IPS-18a (cell line): ENCODE measurements around the gene NDUFS6.
"Not testable (repeated sequence)": the region's sequence is repeated elsewhere in the genome, so short reads cannot be mapped to it uniquely, and the experiment has no call there.

Experiments used
- H3K27ac ChIP-seq: one replicate; pipeline ENCODE4 v1.5.1; 2013; ENCODE audit warnings: low read length
- H3K27me3 ChIP-seq: one replicate; pipeline ENCODE4 v1.6.1; 2013; ENCODE audit warnings: mild to moderate bottlenecking, low read length; ENCODE audit not compliant: control insufficient read depth, insufficient read depth
- H3K36me3 ChIP-seq: one replicate; pipeline ENCODE4 v1.6.1; 2013; ENCODE audit warnings: low read depth, low read length; ENCODE audit not compliant: control insufficient read depth
- H3K4me1 ChIP-seq: one replicate; pipeline ENCODE4 v1.6.1; 2013; ENCODE audit warnings: low read depth, low read length; ENCODE audit not compliant: control insufficient read depth
- H3K4me3 ChIP-seq: one replicate; pipeline ENCODE4 v1.5.1; 2013; ENCODE audit warnings: low read length
- H3K9ac ChIP-seq: one replicate; pipeline ENCODE4 v1.6.1; 2013; ENCODE audit warnings: mild to moderate bottlenecking, low read length, moderate library complexity
- H3K9me3 ChIP-seq: one replicate; pipeline ENCODE4 v1.6.1; 2013; ENCODE audit warnings: low read depth, low read length; ENCODE audit not compliant: control insufficient read depth

NDUFS6 gene

GRCh38 chr5:1794901-1795290 is 6.3 kb upstream of the NDUFS6 start:
- peaks cover 8% of the 10 kb centered on the region for H3K4me1 ChIP-seq
- peaks cover 16% of the 10 kb centered on the region for H3K36me3 ChIP-seq
- no peaks in the 10 kb centered on the region for H3K9me3 ChIP-seq
- no peak overlapping the region for H3K27ac ChIP-seq
- no peak overlapping the region for H3K4me3 ChIP-seq
- no peaks in the 10 kb centered on the region for H3K27me3 ChIP-seq
- no peak overlapping the region for H3K9ac ChIP-seq

- peaks cover 3% of the 10 kb centered on the region for H3K4me1 ChIP-seq
- no peaks in the 10 kb centered on the region for H3K27me3 ChIP-seq
- no peak overlapping the region for H3K9ac ChIP-seq
- no peak overlapping the region for H3K4me3 ChIP-seq
- no peaks in the 10 kb centered on the region for H3K9me3 ChIP-seq
- H3K27ac ChIP-seq: no peak overlapping the region
- peaks cover 16% of the 10 kb centered on the region for H3K36me3 ChIP-seq
These were observed 5.7 kb upstream of the NDUFS6 start for GRCh38 chr5:1795506-1795905.

GRCh38 chr5:1795931-1796330 is 5.3 kb upstream of the NDUFS6 start:
- Histone ChIP-seq H3K27me3 (no peaks in the 10 kb centered on the region), H3K4me3 (no peak overlapping the region), H3K36me3 (peaks cover 16% of the 10 kb centered on the region), H3K9me3 (no peaks in the 10 kb centered on the region), H3K9ac (no peak overlapping the region), H3K27ac (no peak overlapping the region), H3K4me1 (peaks cover 3% of the 10 kb centered on the region)

- H3K4me3 ChIP-seq: no peak overlapping the region
- H3K27ac ChIP-seq: no peak overlapping the region
- no peaks in the 10 kb centered on the region for H3K27me3 ChIP-seq
- H3K9me3 ChIP-seq: no peaks in the 10 kb centered on the region
- H3K4me1 ChIP-seq: peaks cover 3% of the 10 kb centered on the region
- peaks cover 16% of the 10 kb centered on the region for H3K36me3 ChIP-seq
- no peak overlapping the region for H3K9ac ChIP-seq
These were observed 4.7 kb upstream of the NDUFS6 start for GRCh38 chr5:1796371-1797102.

DNA sequence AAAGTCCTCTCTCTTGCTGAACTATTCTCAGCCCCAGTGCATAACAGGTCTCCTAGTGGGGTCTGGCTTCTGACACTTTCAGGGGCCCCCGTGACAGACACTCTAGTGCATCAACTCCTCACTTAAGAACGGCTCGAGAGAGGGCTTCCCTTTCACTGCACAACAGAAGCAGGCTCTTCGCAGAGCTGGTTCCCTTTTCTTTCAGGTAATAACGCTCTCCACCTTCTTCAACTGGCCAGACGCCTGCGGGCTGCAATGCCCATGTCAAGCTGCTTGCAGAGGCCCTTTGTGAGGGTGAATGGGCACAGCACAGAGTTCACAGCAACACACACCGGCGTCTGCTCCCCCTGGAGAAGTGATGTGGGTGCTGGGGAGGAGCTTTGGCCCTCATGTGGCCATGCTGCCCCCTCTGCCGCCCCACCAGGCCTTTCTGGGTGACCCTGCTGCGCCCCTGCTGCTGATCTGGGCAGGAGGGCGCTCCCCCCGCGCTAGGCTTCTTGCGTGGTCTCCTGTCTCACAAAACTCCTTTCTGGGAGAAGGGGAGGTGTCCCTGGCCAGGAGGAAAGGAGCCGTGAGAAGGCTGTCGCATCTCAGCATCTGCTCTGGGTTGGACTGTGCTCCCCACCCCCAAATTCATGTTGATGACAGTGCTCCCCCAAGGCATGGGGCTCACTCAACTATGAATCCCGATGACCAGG is 4.0 kb upstream of the NDUFS6 start:
- no peaks in the 10 kb centered on the region for H3K27me3 ChIP-seq
- no peak overlapping the region for H3K4me3 ChIP-seq
- H3K4me1 ChIP-seq: peaks cover 3% of the 10 kb centered on the region
- no peak overlapping the region for H3K9ac ChIP-seq
- no peak overlapping the region for H3K27ac ChIP-seq
- H3K36me3 ChIP-seq: peaks cover 16% of the 10 kb centered on the region
- no peaks in the 10 kb centered on the region for H3K9me3 ChIP-seq

DNA sequence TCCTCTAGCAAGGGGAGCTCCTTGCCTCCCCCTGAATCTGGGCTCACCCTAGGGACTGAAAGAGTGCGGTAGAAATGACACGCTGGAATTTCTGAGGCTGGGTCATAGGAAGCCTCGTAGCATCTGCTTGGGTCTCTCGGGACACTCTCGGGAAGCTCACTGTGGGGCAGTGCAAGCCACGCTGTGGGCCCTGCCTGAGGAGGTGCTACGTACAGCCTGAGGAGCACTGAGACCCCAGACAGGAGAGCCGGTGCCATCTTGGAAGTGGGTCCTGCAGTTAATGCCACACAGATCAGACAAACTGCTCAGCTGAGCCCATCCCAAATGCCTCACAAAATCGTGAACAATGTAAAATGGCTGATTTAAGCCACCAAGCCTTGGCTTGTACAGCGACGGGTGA is 3.4 kb upstream of the NDUFS6 start:
- no peaks in the 10 kb centered on the region for H3K9me3 ChIP-seq
- no peaks in the 10 kb centered on the region for H3K27me3 ChIP-seq
- H3K4me1 ChIP-seq: peaks cover 3% of the 10 kb centered on the region
- H3K9ac ChIP-seq: no peak overlapping the region
- H3K27ac ChIP-seq: no peak overlapping the region
- peaks cover 21% of the 10 kb centered on the region for H3K36me3 ChIP-seq
- no peak overlapping the region for H3K4me3 ChIP-seq

DNA sequence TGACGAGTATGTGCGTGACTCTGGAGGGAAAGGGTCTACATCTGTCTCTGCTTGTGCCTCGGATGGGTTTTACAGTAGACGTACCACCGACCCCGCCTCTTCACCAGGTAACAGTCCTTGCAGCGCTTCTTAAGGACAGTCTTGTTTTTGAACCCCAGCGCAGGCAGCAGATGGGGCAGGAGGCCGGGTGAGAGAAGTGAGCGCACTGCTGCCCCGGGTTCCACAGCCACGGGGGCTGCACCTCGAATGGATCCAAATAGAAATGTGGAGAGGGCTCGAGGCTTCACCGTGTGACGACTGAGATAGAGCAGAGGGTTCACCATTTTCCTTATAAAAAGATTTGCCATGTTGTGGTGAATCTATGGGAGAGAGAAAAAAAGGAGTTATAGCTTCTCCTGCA is 2.6 kb upstream of the NDUFS6 start:
- not testable (repeated sequence) for H3K27me3 ChIP-seq, H3K4me1 ChIP-seq, H3K9me3 ChIP-seq, H3K27ac ChIP-seq
- Histone ChIP-seq H3K9ac (peak overlapping the region; percentile 58), H3K36me3 (peaks cover 28% of the 10 kb centered on the region), H3K4me3 (peak overlapping the region; percentile 71)

DNA sequence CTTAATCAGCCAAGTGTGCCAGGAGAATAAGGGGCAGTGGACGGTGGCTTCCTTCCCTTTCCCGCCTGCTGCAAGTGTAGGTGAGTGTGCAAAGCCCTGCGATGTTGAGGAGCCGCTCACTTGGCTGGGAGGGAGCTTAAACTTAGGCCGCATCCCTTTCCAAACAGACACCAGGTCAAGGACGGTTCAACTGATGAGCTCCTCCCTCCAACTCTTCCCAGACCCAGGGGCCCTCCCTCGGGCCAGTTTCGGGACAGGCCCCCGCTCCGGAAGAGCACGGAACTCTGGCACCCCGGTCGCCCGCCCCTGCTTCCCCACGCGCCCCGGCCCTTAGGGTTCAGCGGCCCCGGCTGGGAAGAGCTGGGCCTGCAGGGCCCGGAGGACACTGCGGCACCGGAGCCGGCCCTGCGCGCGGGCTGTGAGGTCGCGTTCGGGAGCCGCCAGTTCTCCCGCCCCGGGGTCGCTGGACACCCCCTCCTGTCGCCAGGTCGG is 2.1 kb upstream of the NDUFS6 start:
- H3K36me3 ChIP-seq: peaks cover 34% of the 10 kb centered on the region
- no peak overlapping the region for H3K27ac ChIP-seq
- peaks cover 3% of the 10 kb centered on the region for H3K4me1 ChIP-seq
- H3K4me3 ChIP-seq: peak overlapping the region; percentile 71
- H3K9me3 ChIP-seq: no peaks in the 10 kb centered on the region
- no peaks in the 10 kb centered on the region for H3K27me3 ChIP-seq
- H3K9ac ChIP-seq: peak overlapping the region; percentile 58

DNA sequence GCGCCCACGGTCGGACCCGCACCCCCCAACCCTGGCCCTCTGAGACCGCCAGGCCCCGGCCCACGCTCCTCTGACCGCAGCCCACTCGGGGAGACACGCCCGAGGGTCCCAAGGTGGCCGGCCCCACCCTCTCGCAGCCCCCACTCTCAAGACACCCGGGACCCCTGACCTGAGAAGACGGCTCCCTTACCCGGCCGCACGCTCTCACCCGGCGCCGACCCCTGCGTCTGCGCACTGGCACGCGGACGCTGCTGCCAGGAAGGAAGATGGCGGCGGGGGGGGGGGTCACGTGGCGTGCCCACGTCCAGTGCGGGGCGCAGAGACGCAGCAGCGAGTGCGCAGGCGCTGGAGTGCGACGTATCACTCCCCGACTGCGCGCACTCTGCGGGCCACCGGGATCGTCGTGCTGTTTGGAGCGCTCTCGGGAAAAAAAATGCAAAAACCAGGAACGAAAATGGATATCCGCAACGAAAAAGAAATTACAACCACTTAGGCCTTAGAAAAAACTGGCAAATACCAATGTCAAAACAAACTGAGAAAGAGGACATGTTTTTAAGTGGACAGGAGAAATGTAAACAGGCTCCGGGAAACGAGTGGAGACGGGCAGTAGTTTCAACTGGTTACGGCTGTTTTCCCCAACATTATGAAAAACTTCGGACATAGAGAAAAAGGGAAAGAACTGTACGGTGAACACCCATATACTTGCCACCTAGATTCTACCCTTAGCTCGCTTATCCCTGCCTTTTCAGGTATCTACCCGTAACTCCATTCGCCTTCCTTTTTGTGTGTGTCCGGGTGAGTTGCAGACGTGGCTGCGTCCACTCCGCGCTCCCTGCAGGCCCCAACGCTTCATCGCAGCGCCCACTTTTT is 1.4 kb upstream of the NDUFS6 start, which contains the start of gene MRPL36:
TSS of gene MRPL36 (minus strand) at position 236 of the 870 bp plus-strand sequence. CDS start 902 bp downstream, outside the sequence.
- Histone ChIP-seq H3K9me3 (no peaks in the 10 kb centered on the region), H3K4me1 (peaks cover 3% of the 10 kb centered on the region), H3K27ac (peak within 1 kb of the TSS; percentile 82), H3K36me3 (peaks cover 41% of the 10 kb centered on the region), H3K27me3 (no peaks in the 10 kb centered on the region), H3K9ac (peak within 1 kb of the TSS; percentile 91), H3K4me3 (peak within 1 kb of the TSS; percentile 82)

DNA sequence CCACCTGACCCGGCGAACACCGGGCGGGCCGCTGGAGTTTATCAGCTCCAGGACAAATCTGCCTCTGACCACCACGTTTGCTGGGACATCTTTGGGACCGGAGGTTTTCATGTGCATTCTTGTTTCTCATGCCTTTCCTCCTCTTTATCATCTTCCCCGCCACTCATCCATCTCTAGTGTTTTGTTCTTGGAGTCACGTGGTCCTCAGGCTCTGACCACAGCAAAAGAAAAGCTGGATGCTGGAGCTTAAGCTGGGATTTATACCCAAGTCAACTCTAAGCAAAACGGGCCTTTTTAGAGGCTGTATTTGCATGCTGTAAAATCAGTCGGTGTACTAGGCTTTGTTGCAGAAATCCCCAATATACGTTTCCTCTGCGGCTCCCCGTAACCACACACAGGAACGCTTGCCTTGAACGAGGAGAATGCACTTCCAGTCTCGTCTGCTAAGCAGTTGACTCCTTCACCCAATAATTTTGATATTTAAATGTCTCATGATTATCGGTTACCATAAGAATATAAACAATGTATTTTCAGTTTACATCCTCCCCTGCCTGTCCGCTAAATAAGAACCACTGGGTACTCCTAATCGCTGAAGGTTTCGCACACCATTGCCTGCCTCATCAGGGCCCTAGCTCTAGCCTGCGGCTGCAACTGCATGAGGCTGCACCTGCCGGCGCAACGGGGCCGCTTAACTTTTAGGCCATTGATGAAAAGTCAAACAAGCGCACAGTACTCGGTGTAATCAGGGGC is 560 bp upstream of the NDUFS6 start:
- Histone ChIP-seq H3K36me3 (peaks cover 49% of the 10 kb centered on the region), H3K9me3 (no peaks in the 10 kb centered on the region), H3K27ac (peak overlapping the region; percentile 82), H3K4me3 (peak overlapping the region; percentile 82), H3K4me1 (peaks cover 3% of the 10 kb centered on the region), H3K9ac (peak overlapping the region; percentile 91), H3K27me3 (no peaks in the 10 kb centered on the region)

DNA sequence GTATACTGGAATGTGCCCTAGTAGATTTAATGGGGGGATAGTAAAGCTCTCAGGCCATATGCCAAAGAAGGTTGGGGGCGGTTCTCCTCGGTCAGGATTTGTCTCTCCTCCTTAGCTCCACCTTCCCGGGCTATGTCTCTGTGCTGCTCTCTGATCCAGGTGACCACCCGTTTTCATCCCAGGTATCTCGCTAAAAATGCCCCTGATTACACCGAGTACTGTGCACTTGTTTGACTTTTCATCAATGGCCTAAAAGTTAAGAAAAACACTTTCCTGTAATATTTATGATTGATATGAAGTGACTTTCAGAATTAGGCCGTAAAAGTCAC is 724 bp downstream of the NDUFS6 start:
- Histone ChIP-seq H3K36me3 (peaks cover 58% of the 10 kb centered on the region), H3K9me3 (no peaks in the 10 kb centered on the region), H3K4me1 (peaks cover 3% of the 10 kb centered on the region), H3K27me3 (no peaks in the 10 kb centered on the region), H3K4me3 (peak overlapping the region; percentile 82), H3K9ac (peak overlapping the region; percentile 91), H3K27ac (peak overlapping the region; percentile 55)
